Body of pancreas (tissue), 4 donors: ENCODE measurements around the gene CDC42EP3. TPM values are rescaled to one million over a fixed set of nuclear protein-coding genes. Genes with fewer than 3 reads are reported as not detected.

Experiments used
- ATAC-seq: fragments of 150-250 bp; one replicate; pipeline ENCODE4 v1.9.1; 2016
- DNase-seq, 4 donors: peaks; one replicate each; pipeline ENCODE4 v3.0.0-alpha.2; 2019
- H3K27ac ChIP-seq, 4 donors: fragments of 200-600 bp; sonication (generic); 1 replicate in 3 of 4; 2 replicates in 1 of 4; pipeline versions ENCODE4 v1.5.1 to v1.6.1; 2016 to 2019; ENCODE audit warnings: mild to moderate bottlenecking in 1 of 4, mixed read lengths in 1 of 4, moderate library complexity in 1 of 4
- H3K27me3 ChIP-seq, 2 donors: fragments of 200-600 bp; sonication (generic); one replicate each; pipeline ENCODE4 v1.6.0; 2016; ENCODE audit warnings: mild to moderate bottlenecking in 1 of 2
- H3K36me3 ChIP-seq, 2 donors: fragments of 200-600 bp; sonication (generic); replicated peaks in 1 of 2; 2 replicates each; pipeline ENCODE4 v1.5.1; 2016; ENCODE audit warnings: low read depth in 2 of 2; ENCODE audit not compliant: insufficient read depth in 1 of 2
- H3K4me1 ChIP-seq: fragments of 200-600 bp; sonication (generic); one replicate; pipeline ENCODE4 v1.6.0; 2016
- H3K4me3 ChIP-seq, 2 donors: fragments of 200-600 bp; sonication (generic); 1 replicate in 1 of 2; 2 replicates in 1 of 2; pipeline ENCODE4 v1.5.1; 2016 to 2019
- H3K9me3 ChIP-seq, 3 donors: fragments of 200-600 bp; sonication (generic); 1 replicate in 2 of 3; 2 replicates in 1 of 3; pipeline ENCODE4 v1.5.1; 2016
- POLR2A ChIP-seq, 3 donors: fragments of 450-650 bp; IDR thresholded peaks; one replicate each; pipeline ENCODE4 v1.6.1; 2016; ENCODE audit warnings: antibody characterized with exemption in 3 of 3, mild to moderate bottlenecking in 2 of 3
- WGBS, 2 donors: methylation state at CpG; one replicate each; pipeline ENCODE4 v1.1.5; 2017; 5-methylcytosine and 5-hydroxymethylcytosine counted together
- intact Hi-C: fragments of 100-400 bp; cut with DNase I; formaldehyde crosslinking; loops from one replicate; pipeline ENCODE4 v1.15.1; 2023
- total RNA-seq, 2 donors: library from RNA; depleted of rRNA; stranded (reverse); fragments of >200 nt; gene quantifications; one replicate each; pipeline ENCODE4 v1.1.0, GENCODE V29; 2016
- TF ChIP-seq, protein P1 (sequence below), 7 experiments: fragments of 450-650 bp in 4 of 7; fragments of 200-600 bp in 3 of 7; sonication (generic) in 3 of 7; IDR thresholded peaks; one replicate each; pipeline ENCODE4 v1.5.1; 2016 to 2019; ENCODE audit warnings: antibody characterized with exemption in 7 of 7

Gene CDC42EP3
- total RNA-seq, 2 donors from 2014 or later, result 5.3 to 7.8 TPM

DNA sequence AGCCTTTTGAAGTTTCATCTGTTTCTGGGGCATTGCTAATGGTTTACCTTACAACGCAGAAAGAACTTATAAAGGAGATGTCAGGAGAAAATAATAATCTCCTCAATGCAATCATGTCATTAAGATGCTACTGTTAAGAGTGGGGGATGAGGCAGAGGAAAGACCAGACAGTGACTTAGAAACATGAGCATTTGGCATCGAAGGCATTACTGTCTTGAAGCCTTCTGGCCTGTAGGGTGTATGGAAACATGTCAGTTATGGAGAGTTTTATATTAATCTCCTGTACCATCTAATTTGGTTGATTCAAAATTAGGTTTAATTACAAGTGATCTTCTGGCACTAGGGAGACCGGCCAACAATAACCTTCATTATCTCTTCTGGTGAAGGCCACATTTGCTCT, 32.5 kb downstream of the CDC42EP3 start:
- intact Hi-C loops, result no loop called here
- H3K27me3 ChIP-seq, result no peaks in the 10 kb centered on the region
- H3K4me1 ChIP-seq, result no peaks in the 10 kb centered on the region
- no peak overlapping the region for H3K4me3 ChIP-seq
- 87 to 90% methylated on average over 3 of the region's 3 CpGs for WGBS, 2 donors
- H3K27ac ChIP-seq, result no peak overlapping the region
- H3K36me3 ChIP-seq, result no peaks in the 10 kb centered on the region
- no peak for ATAC-seq
- no peaks in the 10 kb centered on the region for H3K9me3 ChIP-seq
- TF ChIP-seq, protein P1, sequence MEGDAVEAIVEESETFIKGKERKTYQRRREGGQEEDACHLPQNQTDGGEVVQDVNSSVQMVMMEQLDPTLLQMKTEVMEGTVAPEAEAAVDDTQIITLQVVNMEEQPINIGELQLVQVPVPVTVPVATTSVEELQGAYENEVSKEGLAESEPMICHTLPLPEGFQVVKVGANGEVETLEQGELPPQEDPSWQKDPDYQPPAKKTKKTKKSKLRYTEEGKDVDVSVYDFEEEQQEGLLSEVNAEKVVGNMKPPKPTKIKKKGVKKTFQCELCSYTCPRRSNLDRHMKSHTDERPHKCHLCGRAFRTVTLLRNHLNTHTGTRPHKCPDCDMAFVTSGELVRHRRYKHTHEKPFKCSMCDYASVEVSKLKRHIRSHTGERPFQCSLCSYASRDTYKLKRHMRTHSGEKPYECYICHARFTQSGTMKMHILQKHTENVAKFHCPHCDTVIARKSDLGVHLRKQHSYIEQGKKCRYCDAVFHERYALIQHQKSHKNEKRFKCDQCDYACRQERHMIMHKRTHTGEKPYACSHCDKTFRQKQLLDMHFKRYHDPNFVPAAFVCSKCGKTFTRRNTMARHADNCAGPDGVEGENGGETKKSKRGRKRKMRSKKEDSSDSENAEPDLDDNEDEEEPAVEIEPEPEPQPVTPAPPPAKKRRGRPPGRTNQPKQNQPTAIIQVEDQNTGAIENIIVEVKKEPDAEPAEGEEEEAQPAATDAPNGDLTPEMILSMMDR (IDR thresholded peaks at IDR 0.05), result no peak
- TF ChIP-seq POLR2A (IDR thresholded peaks at IDR 0.05), result no peak
- no peak for DNase-seq

DNA sequence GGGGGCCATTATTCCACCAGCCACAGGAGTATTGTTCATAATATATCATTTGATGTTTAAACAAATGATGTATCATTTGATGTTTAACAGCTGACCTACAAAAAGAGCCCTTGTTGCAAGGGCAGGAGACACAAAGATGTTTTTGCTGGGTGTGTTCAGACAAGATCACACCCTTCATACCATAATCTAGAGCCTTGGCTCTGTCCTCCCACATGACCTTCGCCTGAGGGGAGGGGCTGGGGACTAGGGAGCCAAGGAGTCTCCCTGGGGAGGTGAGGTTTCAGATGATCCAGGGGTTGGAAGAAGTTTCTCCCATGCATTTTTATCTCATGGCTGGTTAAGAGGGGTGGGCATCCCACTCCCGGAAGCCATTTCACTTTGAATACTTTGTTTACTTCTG, 33.5 kb downstream of the CDC42EP3 start:
- TF ChIP-seq, protein P1 (IDR thresholded peaks at IDR 0.05), result no peak
- no peak for TF ChIP-seq POLR2A (IDR thresholded peaks at IDR 0.05)
- intact Hi-C loops, result no loop called here
- Histone ChIP-seq H3K9me3 (no peaks in the 10 kb centered on the region), H3K27me3 (no peaks in the 10 kb centered on the region), H3K4me1 (peaks cover 6% of the 10 kb centered on the region), H3K27ac (no peak overlapping the region), H3K4me3 (no peak overlapping the region), H3K36me3 (no peaks in the 10 kb centered on the region)
- 73 to 84% methylated on average over 2 of the region's 2 CpGs for WGBS, 2 donors
- ATAC-seq (no peak), DNase-seq (no peak)

DNA sequence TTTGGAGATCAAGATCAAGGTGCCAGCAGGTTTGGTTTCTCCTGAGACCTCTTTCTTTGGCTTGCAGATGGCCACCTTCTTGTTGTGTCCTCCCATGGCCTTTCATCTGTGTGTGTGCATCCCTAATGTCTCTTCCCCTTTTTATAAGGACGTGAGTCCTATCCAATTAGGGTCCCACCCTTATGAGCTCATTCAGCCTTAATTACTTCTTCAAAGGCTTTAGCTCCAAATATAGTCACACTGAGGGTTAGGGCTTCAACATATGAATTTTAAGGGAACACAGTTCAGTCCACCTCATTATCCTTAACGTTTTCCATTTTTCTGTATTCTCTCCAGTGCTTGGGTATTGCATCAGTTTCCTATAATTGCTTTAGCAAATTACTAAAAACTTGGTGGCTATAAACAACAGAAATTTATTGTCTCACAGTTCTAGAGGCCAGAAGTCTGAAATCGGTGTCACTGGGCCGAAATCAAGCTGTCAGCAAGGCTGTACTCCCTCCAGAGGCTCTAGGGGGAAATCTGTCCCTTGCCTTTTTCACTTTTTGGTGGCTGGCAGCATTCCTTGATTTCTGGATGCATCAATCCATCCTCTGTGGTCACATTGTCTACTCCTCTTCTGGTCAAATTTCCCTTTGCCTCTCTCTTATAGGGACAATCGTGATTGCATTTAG, 34.1 kb downstream of the CDC42EP3 start:
- Histone ChIP-seq H3K4me3 (no peak overlapping the region), H3K36me3 (no peaks in the 10 kb centered on the region), H3K27ac (no peak overlapping the region), H3K4me1 (peaks cover 9% of the 10 kb centered on the region), H3K9me3 (no peaks in the 10 kb centered on the region), H3K27me3 (no peaks in the 10 kb centered on the region)
- DNase-seq (no peak), ATAC-seq (no peak)
- intact Hi-C loops, result no loop called here
- TF ChIP-seq POLR2A (IDR thresholded peaks at IDR 0.05), result no peak
- TF ChIP-seq, protein P1 (IDR thresholded peaks at IDR 0.05), result no peak
- WGBS, 2 donors, result 78 to 84% methylated on average over 5 of the region's 5 CpGs

DNA sequence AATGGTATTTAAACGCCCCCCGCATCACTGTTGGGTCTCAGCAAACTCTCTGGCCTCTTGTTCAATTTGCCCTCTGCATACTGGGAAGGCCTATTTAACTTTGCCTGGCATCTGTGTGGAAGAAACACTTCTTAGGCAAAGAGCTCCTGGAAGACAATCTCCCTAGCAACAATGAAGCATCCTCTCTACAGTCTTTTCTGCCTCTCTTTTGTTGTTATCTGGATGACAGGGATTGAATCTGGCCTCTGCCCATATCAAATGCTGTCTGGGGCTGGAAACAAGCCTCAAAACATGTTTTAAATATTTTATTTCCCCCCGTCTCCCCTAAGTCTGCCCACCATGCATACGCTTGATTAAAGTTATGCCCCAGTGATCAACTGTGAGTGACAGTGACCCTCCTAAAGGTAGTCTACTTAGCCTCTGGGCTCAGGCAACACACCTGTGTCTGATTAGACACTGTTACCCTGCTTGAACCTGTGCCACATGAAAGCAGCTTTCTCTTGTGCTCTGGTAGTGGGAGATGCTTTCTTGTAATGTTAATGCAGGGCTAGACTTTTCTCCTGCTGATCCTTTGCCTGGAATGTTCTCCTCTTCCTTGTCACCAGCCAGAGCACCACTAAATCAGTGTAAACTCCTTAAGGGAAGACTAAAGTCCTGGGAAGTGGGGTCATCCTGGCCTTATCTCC, 34.9 kb downstream of the CDC42EP3 start:
- Histone ChIP-seq H3K36me3 (no peaks in the 10 kb centered on the region), H3K4me1 (peaks cover 14% of the 10 kb centered on the region), H3K9me3 (no peaks in the 10 kb centered on the region), H3K27ac (no peak overlapping the region), H3K27me3 (no peaks in the 10 kb centered on the region), H3K4me3 (no peak overlapping the region)
- no peak for DNase-seq
- 78 to 90% methylated on average over 4 of the region's 4 CpGs for WGBS, 2 donors
- ATAC-seq, result no peak
- intact Hi-C loops, result no loop called here
- no peak for TF ChIP-seq POLR2A (IDR thresholded peaks at IDR 0.05)
- TF ChIP-seq, protein P1 (IDR thresholded peaks at IDR 0.05), result no peak
